CD4-positive, alpha-beta T cell treated with Interleukin-10 for 1 hour (primary cell): Measurements from ENCODE around the gene EHBP1L1.

Experiments
- DNase-seq: peaks from one replicate; pipeline ENCODE4 v3.0.0-alpha.2; 2020

The EHBP1L1 gene

GRCh38 chr11:65578134-65578533, 2.3 kb downstream of the EHBP1L1 start:
- no peak for DNase-seq

- DNase-seq: no peak
Measured at GRCh38 chr11:65578667-65579066, 2.8 kb downstream of the EHBP1L1 start.

- no peak for DNase-seq
Measured at GRCh38 chr11:65579291-65579690, 3.4 kb downstream of the EHBP1L1 start.

GRCh38 chr11:65580031-65580692, 4.3 kb downstream of the EHBP1L1 start:
- DNase-seq: no peak

- no peak for DNase-seq
Measured at GRCh38 chr11:65580756-65581155, 4.9 kb downstream of the EHBP1L1 start.

- no peak for DNase-seq
Measured at GRCh38 chr11:65581928-65582327, 6.1 kb downstream of the EHBP1L1 start.

GRCh38 chr11:65583589-65583988, 7.7 kb downstream of the EHBP1L1 start:
- DNase-seq: no peak

- DNase-seq: no peak
Measured at GRCh38 chr11:65584106-65584505, 8.3 kb downstream of the EHBP1L1 start.

GRCh38 chr11:65584723-65585171, 8.9 kb downstream of the EHBP1L1 start:
- no peak for DNase-seq

- DNase-seq: no peak
Measured at GRCh38 chr11:65585396-65586246, 9.8 kb downstream of the EHBP1L1 start.

GRCh38 chr11:65586247-65586630, 10.4 kb downstream of the EHBP1L1 start:
- DNase-seq: no peak

GRCh38 chr11:65586676-65587075, 10.8 kb downstream of the EHBP1L1 start:
- no peak for DNase-seq

GRCh38 chr11:65588199-65589054, 12.6 kb downstream of the EHBP1L1 start:
- DNase-seq: peak; percentile 85

- peak; percentile 50 for DNase-seq
Measured at GRCh38 chr11:65589444-65590239, 13.8 kb downstream of the EHBP1L1 start.

- DNase-seq: no peak
Measured at GRCh38 chr11:65590240-65590738, 14.4 kb downstream of the EHBP1L1 start.

GRCh38 chr11:65591939-65592857, 16.3 kb downstream of the EHBP1L1 start:
- DNase-seq: no peak

- no peak for DNase-seq
Measured at GRCh38 chr11:65592858-65593517, 17.1 kb downstream of the EHBP1L1 start.

GRCh38 chr11:65593518-65594414, 17.9 kb downstream of the EHBP1L1 start:
- DNase-seq: peak; percentile 61

- no peak for DNase-seq
Measured at GRCh38 chr11:65595131-65595530, 19.3 kb downstream of the EHBP1L1 start.
